Esophagus squamous epithelium (tissue), 4 donors: ENCODE data around the gene SLC24A3.

Source experiments
- CTCF ChIP-seq, 6 experiments: fragments of 450-650 bp in 4 of 6; fragments of 200-600 bp in 2 of 6; sonication (generic) in 2 of 6; IDR thresholded peaks; one replicate each; pipeline ENCODE4 v1.5.1; 2016 to 2019; ENCODE audit warnings: antibody characterized with exemption in 6 of 6, mild to moderate bottlenecking in 4 of 6, moderate library complexity in 4 of 6
- POLR2A ChIP-seq, 4 donors: fragments of 450-650 bp; IDR thresholded peaks; one replicate each; pipeline ENCODE4 v1.6.1; 2017; ENCODE audit warnings: antibody characterized with exemption in 4 of 4, mild to moderate bottlenecking in 4 of 4, moderate library complexity in 3 of 4

- TF ChIP-seq CTCF (IDR thresholded peaks at IDR 0.05) (no peak), POLR2A (IDR thresholded peaks at IDR 0.05) (no peak)
These were observed 221.2 kb downstream of the SLC24A3 start for GRCh38 chr20:19433371-19434350.
